Measurements from ENCODE around the gene WASF3. TPM values are rescaled to one million over a fixed set of nuclear protein-coding genes. Genes with fewer than 3 reads are reported as not detected.

Gene WASF3
- total and polyA plus RNA-seq, 4 donors = 0.82 to 4.9 (median 2.3) TPM

DNA sequence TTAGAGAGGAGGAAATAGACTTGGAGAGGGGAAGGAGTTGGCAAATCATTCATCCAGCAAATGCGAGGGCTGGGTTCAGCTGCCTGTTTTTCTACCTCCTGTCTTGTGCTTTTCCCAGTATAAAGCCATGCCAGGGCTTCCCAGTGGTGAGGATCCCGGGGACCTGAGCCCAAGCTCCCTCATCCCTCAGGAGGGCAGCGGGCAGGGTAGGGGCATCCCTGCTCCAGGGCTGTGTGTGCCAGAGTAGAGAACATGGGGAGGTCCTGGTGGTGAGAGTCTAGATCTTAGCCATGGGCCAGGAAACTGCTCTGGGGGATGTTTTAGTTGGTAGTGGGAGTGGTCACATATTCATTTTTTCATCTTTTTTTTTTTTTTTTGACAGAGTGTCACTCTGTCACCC is 159.5 kb downstream of the WASF3 start:
- no peak for TF ChIP-seq CTCF (IDR thresholded peaks at IDR 0.05; ENCODE audit: low read depth, low read length, missing input control)
- TF ChIP-seq YY1 (IDR thresholded peaks at IDR 0.05) = no peak
- no peak for TF ChIP-seq EGR1 (IDR thresholded peaks at IDR 0.05; ENCODE audit: low read depth in 2 of 2)
- TF ChIP-seq TAF1 (conservative IDR thresholded peaks at IDR 0.05) = no peak
- TF ChIP-seq NR2F2 (IDR thresholded peaks at IDR 0.05) = no peak
- no peak for TF ChIP-seq SP1 (IDR thresholded peaks at IDR 0.05)
- no peak for TF ChIP-seq ZBTB33 (IDR thresholded peaks at IDR 0.05)
- no peak for TF ChIP-seq JUND (IDR thresholded peaks at IDR 0.05)
- TF ChIP-seq HNF4G (IDR thresholded peaks at IDR 0.05) = no peak
- TF ChIP-seq, protein P1, sequence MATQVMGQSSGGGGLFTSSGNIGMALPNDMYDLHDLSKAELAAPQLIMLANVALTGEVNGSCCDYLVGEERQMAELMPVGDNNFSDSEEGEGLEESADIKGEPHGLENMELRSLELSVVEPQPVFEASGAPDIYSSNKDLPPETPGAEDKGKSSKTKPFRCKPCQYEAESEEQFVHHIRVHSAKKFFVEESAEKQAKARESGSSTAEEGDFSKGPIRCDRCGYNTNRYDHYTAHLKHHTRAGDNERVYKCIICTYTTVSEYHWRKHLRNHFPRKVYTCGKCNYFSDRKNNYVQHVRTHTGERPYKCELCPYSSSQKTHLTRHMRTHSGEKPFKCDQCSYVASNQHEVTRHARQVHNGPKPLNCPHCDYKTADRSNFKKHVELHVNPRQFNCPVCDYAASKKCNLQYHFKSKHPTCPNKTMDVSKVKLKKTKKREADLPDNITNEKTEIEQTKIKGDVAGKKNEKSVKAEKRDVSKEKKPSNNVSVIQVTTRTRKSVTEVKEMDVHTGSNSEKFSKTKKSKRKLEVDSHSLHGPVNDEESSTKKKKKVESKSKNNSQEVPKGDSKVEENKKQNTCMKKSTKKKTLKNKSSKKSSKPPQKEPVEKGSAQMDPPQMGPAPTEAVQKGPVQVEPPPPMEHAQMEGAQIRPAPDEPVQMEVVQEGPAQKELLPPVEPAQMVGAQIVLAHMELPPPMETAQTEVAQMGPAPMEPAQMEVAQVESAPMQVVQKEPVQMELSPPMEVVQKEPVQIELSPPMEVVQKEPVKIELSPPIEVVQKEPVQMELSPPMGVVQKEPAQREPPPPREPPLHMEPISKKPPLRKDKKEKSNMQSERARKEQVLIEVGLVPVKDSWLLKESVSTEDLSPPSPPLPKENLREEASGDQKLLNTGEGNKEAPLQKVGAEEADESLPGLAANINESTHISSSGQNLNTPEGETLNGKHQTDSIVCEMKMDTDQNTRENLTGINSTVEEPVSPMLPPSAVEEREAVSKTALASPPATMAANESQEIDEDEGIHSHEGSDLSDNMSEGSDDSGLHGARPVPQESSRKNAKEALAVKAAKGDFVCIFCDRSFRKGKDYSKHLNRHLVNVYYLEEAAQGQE (IDR thresholded peaks at IDR 0.05) = no peak
- TF ChIP-seq FOXA1 (IDR thresholded peaks at IDR 0.05) = no peak
- TF ChIP-seq ATF3 (IDR thresholded peaks at IDR 0.05) = no peak
- TF ChIP-seq GABPA (IDR thresholded peaks at IDR 0.05 in 1 of 2, conservative IDR thresholded peaks at IDR 0.05 in 1 of 2) = no peak
- no peak for TF ChIP-seq RXRA (IDR thresholded peaks at IDR 0.05)
- TF ChIP-seq RAD21 (IDR thresholded peaks at IDR 0.05) = no peak
- no peak for TF ChIP-seq FOXA2 (IDR thresholded peaks at IDR 0.05)
- Histone ChIP-seq H3K27me3 (ENCODE audit: control insufficient read depth in 4 of 4, insufficient read depth in 4 of 4, low read length in 3 of 4) (peaks cover 0 to 5% (median 0%) of the 10 kb centered on the region in 4 donors), H3K27ac (ENCODE audit: low read depth in 1 of 2, low read length in 2 of 2) (no peak overlapping the region), H3K9ac (ENCODE audit: low read depth in 1 of 2, low read length in 2 of 2) (no peak overlapping the region), H3K36me3 (ENCODE audit: control insufficient read depth in 4 of 4, insufficient read depth in 3 of 4, low read depth in 1 of 4, low read length in 3 of 4) (no peaks in the 10 kb centered on the region), H3K9me3 (ENCODE audit: control insufficient read depth in 4 of 4, low read length in 3 of 4) (no peaks in the 10 kb centered on the region), H3K4me3 (ENCODE audit: low read depth in 1 of 3, low read length in 3 of 3) (no peak overlapping the region), H3K4me1 (ENCODE audit: control insufficient read depth in 4 of 4, insufficient read depth in 4 of 4, low read length in 3 of 4) (no peaks in the 10 kb centered on the region)
- no peak for DNase-seq (ENCODE audit: low spot score)
- 72% methylated on average over 3 of the region's 3 CpGs for WGBS

- no peaks in the 10 kb centered on the region for H3K36me3 ChIP-seq (ENCODE audit: control insufficient read depth in 4 of 4, insufficient read depth in 3 of 4, low read depth in 1 of 4, low read length in 3 of 4)
- H3K9ac ChIP-seq (ENCODE audit: low read depth in 1 of 2, low read length in 2 of 2) = no peak overlapping the region
- 67% methylated on average over 8 of the region's 8 CpGs for WGBS
- H3K27me3 ChIP-seq (ENCODE audit: control insufficient read depth in 4 of 4, insufficient read depth in 4 of 4, low read length in 3 of 4) = peaks cover 0 to 13% (median 0%) of the 10 kb centered on the region in 4 donors
- TF ChIP-seq ZBTB33 (IDR thresholded peaks at IDR 0.05) (no peak), EGR1 (IDR thresholded peaks at IDR 0.05; ENCODE audit: low read depth in 2 of 2) (no peak), HNF4G (IDR thresholded peaks at IDR 0.05) (no peak), TAF1 (conservative IDR thresholded peaks at IDR 0.05) (no peak), FOXA1 (IDR thresholded peaks at IDR 0.05) (no peak)
- DNase-seq (ENCODE audit: low spot score) = no peak
- no peaks in the 10 kb centered on the region for H3K9me3 ChIP-seq (ENCODE audit: control insufficient read depth in 4 of 4, low read length in 3 of 4)
- H3K4me1 ChIP-seq (ENCODE audit: control insufficient read depth in 4 of 4, insufficient read depth in 4 of 4, low read length in 3 of 4) = no peaks in the 10 kb centered on the region
- H3K27ac ChIP-seq (ENCODE audit: low read depth in 1 of 2, low read length in 2 of 2) = no peak overlapping the region
- no peak overlapping the region for H3K4me3 ChIP-seq (ENCODE audit: low read depth in 1 of 3, low read length in 3 of 3)
Observed at GRCh38 chr13:26718146-26718545, 160.7 kb downstream of the WASF3 start.
